ENCODE results near the gene CMTM8.

CMTM8 gene

DNA sequence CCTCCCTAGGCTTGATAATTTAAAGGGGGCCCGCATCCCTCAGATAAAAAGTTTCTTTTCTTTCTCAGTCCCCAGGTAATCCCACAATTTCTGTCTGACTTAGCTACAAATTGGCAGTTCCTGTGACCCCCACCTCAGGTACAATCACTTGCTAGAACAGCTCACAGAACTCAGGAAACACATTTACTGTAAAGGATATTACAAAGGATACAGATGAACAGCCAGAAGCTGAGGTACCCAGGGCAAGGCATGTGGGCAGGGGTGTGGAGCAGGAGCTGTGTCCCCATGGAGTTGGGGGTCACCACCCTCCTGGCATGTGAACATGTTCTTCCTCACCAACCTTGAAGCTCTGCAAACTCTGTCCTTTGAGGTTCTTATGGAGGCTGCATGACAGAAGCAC lies 73.8 kb downstream of the CMTM8 start:
- Histone ChIP-seq H2AFZ (ENCODE audit: low read depth, low read length) (no peak overlapping the region), H3K27me3 (ENCODE audit: insufficient read depth, low read length, poor library complexity) (no peaks in the 10 kb centered on the region), H3K4me2 (ENCODE audit: insufficient read depth, low read length) (no peak overlapping the region), H3K79me2 (ENCODE audit: insufficient read depth, low read length) (no peaks in the 10 kb centered on the region), H3K27ac (ENCODE audit: low read length) (no peak overlapping the region), H3K9ac (ENCODE audit: low read depth, low read length) (no peak overlapping the region), H3K36me3 (ENCODE audit: insufficient read depth, low read length) (no peaks in the 10 kb centered on the region), H3K4me3 (ENCODE audit: low read depth in 1 of 2, low read length in 2 of 2) (no peak overlapping the region), H3K4me1 (ENCODE audit: insufficient read depth, low read length) (no peaks in the 10 kb centered on the region), H3K9me3 (ENCODE audit: insufficient read depth, low read length, severe bottlenecking) (no peaks in the 10 kb centered on the region), H4K20me1 (ENCODE audit: insufficient read depth, low read length) (no peaks in the 10 kb centered on the region)
- ATAC-seq (ENCODE audit: insufficient read depth, low read depth) (0 out of 3 replicates have a peak, but pooled peaks have one; percentile 31), DNase-seq (no peak)
- TF ChIP-seq EZH2 (IDR thresholded peaks at IDR 0.05; ENCODE audit: borderline replicate concordance, low read depth, low read length, severe bottlenecking) (no peak), CTCF (IDR thresholded peaks at IDR 0.05; ENCODE audit: borderline replicate concordance, extremely low read depth, low read length, poor library complexity, severe bottlenecking) (no peak)

DNA sequence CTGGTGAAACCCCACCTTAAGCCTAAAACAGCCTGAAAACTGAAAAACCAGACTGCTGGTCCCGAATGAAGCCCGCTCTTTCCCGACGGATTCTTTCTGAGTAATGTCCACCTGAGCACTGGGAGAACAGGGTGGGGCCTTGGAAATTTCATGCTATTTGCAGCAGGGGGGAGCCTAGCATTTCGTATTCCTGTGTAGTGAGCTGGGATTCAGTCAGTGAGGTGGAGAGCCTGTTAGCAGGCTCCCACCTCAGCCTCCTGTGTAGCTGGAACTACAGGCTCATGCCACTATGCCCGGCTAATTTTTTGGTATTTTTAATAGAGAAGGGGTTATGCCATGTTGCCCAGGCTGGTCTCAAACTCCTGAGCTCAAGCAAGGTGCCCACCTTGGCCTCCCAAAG lies 74.7 kb downstream of the CMTM8 start:
- no peak overlapping the region for H3K9ac ChIP-seq (ENCODE audit: low read depth, low read length)
- no peaks in the 10 kb centered on the region for H3K9me3 ChIP-seq (ENCODE audit: insufficient read depth, low read length, severe bottlenecking)
- no peaks in the 10 kb centered on the region for H4K20me1 ChIP-seq (ENCODE audit: insufficient read depth, low read length)
- ATAC-seq (ENCODE audit: insufficient read depth, low read depth) (no peak), DNase-seq (no peak)
- no peaks in the 10 kb centered on the region for H3K79me2 ChIP-seq (ENCODE audit: insufficient read depth, low read length)
- H3K4me2 ChIP-seq (ENCODE audit: insufficient read depth, low read length): no peak overlapping the region
- no peak overlapping the region for H3K4me3 ChIP-seq (ENCODE audit: low read depth in 1 of 2, low read length in 2 of 2)
- no peak overlapping the region for H3K27ac ChIP-seq (ENCODE audit: low read length)
- H3K4me1 ChIP-seq (ENCODE audit: insufficient read depth, low read length): no peaks in the 10 kb centered on the region
- TF ChIP-seq EZH2 (IDR thresholded peaks at IDR 0.05; ENCODE audit: borderline replicate concordance, low read depth, low read length, severe bottlenecking) (no peak), CTCF (IDR thresholded peaks at IDR 0.05; ENCODE audit: borderline replicate concordance, extremely low read depth, low read length, poor library complexity, severe bottlenecking) (no peak)
- H2AFZ ChIP-seq (ENCODE audit: low read depth, low read length): no peak overlapping the region
- no peaks in the 10 kb centered on the region for H3K36me3 ChIP-seq (ENCODE audit: insufficient read depth, low read length)
- H3K27me3 ChIP-seq (ENCODE audit: insufficient read depth, low read length, poor library complexity): no peaks in the 10 kb centered on the region

- Histone ChIP-seq H3K36me3 (ENCODE audit: insufficient read depth, low read length) (no peaks in the 10 kb centered on the region), H3K4me3 (ENCODE audit: low read depth in 1 of 2, low read length in 2 of 2) (no peak overlapping the region), H3K9me3 (ENCODE audit: insufficient read depth, low read length, severe bottlenecking) (no peaks in the 10 kb centered on the region), H3K27ac (ENCODE audit: low read length) (no peak overlapping the region), H3K27me3 (ENCODE audit: insufficient read depth, low read length, poor library complexity) (no peaks in the 10 kb centered on the region), H2AFZ (ENCODE audit: low read depth, low read length) (no peak overlapping the region), H3K4me1 (ENCODE audit: insufficient read depth, low read length) (no peaks in the 10 kb centered on the region), H3K4me2 (ENCODE audit: insufficient read depth, low read length) (no peak overlapping the region), H3K9ac (ENCODE audit: low read depth, low read length) (no peak overlapping the region), H4K20me1 (ENCODE audit: insufficient read depth, low read length) (no peaks in the 10 kb centered on the region), H3K79me2 (ENCODE audit: insufficient read depth, low read length) (no peaks in the 10 kb centered on the region)
- no peak for DNase-seq
- peak; percentile 42; the same call in 2 of the 3 replicates for ATAC-seq (ENCODE audit: insufficient read depth, low read depth)
- TF ChIP-seq EZH2 (IDR thresholded peaks at IDR 0.05; ENCODE audit: borderline replicate concordance, low read depth, low read length, severe bottlenecking) (no peak), CTCF (IDR thresholded peaks at IDR 0.05; ENCODE audit: borderline replicate concordance, extremely low read depth, low read length, poor library complexity, severe bottlenecking) (no peak)
Observed at GRCh38 chr3:32313723-32314473, 75.4 kb downstream of the CMTM8 start.
